Stimulated activated CD4-positive, alpha-beta T cell treated with anti-CD3 and anti-CD28 coated beads, Interleukin-4, amount 100 ng/mL, for 4 hours (primary cell): ENCODE results near the gene RABL6.
"Not testable (repeated sequence)": the region's sequence is repeated elsewhere in the genome, so short reads cannot be mapped to it uniquely, and the experiment has no call there.

Source experiments
- DNase-seq, 2 experiments: peaks; one replicate each; pipeline ENCODE4 v3.0.0-alpha.2; 2020

RABL6 gene, protein sequence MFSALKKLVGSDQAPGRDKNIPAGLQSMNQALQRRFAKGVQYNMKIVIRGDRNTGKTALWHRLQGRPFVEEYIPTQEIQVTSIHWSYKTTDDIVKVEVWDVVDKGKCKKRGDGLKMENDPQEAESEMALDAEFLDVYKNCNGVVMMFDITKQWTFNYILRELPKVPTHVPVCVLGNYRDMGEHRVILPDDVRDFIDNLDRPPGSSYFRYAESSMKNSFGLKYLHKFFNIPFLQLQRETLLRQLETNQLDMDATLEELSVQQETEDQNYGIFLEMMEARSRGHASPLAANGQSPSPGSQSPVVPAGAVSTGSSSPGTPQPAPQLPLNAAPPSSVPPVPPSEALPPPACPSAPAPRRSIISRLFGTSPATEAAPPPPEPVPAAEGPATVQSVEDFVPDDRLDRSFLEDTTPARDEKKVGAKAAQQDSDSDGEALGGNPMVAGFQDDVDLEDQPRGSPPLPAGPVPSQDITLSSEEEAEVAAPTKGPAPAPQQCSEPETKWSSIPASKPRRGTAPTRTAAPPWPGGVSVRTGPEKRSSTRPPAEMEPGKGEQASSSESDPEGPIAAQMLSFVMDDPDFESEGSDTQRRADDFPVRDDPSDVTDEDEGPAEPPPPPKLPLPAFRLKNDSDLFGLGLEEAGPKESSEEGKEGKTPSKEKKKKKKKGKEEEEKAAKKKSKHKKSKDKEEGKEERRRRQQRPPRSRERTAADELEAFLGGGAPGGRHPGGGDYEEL

DNA sequence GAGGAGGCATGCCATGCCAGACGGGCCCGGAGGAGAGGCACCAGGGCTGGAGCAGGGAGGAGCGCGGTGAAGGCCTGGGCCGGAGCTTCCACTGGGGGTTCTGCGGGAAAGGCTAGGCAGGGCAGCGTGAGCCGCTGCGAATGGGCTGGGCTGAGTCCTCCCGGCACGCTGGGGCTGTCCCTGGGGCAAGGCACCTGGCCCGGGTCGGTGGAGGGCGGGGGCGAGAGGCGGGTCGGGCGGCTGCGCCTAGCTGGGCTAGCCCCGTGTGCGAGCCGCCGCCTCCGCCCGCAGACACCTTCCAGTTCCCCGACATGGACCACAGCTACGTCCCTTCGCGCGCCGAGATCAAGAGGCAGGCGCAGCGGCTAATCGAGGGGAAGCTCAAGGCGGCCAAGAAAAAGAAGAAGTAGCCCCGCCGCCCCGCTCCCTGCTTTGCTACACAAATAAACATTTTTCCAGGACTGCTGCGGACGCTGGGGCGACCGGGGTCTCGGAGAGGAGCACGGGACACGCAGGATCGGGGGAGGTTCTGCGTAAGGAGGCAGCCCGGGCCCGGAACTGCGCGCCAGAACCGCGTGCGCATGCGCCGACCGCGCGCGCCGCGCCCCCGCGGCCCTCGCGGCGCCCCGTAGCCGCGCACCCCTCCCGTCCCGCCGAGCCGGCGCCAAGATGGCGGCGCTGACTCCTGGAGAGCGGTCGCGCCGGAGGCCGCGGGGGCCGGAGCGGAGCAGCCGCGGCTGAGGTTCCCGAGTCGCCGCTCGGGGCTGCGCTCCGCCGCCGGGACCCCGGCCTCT is at the start of gene RABL6:
TSS of gene RABL6 (plus strand) at position 668 of the 794 bp plus-strand sequence. CDS start 249 bp downstream, outside the sequence.
- peak; percentile 78 to 80 for DNase-seq

DNA sequence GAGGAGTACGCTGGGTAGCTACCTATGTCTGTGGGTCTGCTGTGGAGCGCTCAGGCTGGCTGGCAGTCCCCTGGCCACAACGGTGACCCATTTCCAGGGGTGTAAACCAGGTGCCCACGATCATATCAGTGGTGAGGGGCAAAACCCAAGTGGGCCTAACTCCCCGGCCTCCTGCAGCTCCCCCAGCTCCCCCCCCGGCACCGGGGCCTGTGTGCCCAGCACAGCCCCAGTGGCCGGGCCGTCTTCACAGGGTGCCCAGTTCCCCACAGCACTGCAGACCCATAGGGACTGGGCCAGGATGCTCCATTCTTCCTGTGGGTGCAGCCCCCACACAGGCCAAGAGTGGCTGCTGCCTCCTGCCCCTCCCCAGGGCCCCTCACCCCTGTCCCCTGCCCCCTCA is 48.7 kb upstream of the RABL6 start:
- no peak for DNase-seq

DNA sequence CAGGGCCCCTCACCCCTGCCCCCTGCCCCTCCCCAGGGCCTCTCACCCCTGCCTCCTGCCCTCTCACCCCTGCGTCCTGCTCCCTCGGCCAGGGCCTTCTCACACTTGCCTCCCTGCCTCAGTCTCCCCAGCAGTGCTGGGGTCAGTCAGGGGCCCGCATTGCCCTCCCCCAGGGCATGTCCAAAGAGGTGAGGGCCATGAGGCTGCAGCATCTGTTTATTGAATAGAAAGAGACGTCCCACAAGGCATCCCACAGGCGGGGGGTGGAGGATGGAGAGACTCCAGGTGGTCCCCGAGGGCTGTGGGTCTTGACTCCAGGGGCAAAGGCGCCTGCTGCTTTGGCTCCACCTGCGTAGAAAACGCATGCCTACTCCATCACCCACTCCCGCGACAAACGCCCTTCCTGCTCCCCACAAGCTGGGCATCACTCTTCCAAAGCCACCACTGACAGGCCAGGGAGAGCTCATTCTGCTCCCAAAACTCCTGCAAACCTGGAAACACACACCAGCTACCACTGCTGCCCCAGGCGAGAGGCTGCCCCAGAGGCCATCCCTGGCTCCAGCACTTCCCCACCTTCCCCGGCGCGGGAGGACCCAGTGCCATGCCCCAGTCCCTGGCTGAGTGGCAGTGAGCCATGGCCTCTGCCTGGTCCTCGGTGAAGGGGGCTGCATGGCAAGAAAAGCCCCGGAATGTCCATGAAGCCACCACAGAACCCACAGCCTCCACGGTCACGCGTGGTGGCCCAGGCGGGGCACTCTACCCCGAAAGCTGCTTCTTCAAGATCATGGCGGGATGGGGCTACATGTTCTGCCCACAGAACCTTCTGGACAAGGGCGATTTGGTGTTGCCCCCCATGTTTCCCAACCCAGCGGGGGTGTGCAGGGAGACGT is 48.1 kb upstream of the RABL6 start:
- DNase-seq = no peak

DNA sequence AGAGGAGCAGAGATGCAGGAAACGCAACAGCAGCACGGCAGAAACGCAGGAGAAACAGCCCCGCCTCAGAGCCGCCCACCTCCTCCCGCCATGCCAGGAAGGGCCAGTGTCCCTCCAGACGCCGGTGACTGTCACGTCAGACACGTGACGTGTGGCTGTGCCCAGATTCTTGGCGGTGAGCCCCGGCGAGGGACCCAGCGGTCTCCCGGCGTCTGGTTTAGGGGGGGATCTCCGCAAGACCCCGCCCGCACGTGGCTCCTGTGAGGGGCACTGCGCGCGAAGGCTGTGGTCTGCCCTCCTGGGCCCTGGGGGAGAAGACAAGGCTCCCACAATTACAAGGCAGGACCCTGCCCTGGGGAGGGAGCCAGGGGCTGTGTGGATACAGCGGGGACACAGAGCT is 47.3 kb upstream of the RABL6 start:
- no peak for DNase-seq

DNA sequence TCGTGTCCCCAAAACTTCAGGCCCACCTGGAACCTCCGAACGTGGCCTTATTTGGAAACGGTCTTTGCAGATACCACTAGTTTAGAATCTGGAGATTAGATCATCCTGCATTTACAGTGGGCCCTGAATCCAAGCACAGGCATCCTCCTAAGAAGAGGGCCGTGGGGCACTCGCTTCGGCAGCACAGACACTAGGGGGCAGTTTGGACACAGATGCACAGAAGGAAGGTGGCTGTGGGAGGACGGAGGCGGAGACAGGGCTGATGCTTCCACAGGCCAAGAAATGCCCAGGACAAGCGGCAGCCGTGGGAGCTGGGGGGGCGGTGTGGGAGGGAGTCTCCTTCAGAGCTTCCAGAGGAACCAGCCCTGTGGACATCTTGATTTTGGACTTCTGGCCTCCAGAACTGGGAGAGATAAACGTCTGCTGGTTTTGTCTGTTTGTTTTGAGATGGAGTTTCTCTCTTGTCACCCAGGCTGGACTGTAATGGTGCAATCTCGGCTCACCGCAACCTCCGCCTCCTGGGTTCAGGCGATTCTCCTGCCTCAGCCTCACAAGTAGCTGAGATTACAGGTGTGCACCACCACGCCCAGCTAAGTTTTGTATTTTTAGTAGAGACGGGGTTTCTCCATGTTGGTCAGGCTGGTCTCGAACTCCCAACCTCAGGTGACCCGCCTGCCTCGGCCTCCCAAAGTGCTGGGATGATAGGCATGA is 46.8 kb upstream of the RABL6 start:
- peak in 1 of 2 experiments; percentile 23 for DNase-seq

DNA sequence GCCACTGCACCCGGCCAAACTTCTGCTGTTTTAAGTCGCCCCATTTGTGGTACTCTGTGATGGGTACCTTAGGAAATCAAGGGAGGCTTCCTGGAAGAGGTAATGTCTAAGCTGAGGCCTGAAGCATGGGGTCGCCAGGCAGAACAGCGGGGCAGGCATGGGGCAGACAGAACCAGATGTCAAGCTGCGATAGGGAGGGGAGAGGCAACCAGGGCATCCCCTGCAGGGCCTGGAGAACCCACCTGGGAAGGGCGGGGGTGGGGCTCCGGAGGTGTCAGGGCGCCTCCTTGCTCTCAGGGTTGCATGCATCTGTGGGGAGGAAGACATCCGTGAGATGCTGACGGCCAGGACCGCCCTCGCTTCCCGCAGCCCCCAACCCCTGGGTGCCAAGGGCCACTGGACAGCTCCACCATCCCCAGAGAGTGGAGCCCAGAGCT is 46.2 kb upstream of the RABL6 start:
- DNase-seq = no peak

DNA sequence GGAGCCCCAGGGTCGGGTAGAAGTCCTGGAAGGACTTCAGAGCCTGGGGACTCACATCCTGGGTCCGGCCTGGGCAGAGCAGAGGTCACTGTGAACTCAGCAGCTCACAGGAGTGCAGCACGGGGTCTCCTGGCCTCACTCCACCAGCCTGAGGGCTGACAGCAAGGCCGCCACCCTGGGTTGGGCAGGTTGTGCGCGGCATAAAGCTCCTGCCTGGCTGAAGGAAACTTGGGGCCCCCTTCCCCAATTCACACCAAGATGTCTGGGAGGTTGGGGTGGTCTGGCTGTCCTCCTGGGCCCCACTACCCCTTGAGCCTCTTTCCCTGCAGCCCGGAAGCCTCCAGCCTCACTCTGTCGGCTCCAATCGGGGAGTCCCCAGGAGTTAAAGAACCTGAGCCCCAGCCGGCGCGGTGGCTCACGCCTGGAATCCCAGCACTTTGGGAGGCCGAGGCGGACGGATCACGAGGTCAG is 45.5 kb upstream of the RABL6 start:
- DNase-seq = no peak

DNA sequence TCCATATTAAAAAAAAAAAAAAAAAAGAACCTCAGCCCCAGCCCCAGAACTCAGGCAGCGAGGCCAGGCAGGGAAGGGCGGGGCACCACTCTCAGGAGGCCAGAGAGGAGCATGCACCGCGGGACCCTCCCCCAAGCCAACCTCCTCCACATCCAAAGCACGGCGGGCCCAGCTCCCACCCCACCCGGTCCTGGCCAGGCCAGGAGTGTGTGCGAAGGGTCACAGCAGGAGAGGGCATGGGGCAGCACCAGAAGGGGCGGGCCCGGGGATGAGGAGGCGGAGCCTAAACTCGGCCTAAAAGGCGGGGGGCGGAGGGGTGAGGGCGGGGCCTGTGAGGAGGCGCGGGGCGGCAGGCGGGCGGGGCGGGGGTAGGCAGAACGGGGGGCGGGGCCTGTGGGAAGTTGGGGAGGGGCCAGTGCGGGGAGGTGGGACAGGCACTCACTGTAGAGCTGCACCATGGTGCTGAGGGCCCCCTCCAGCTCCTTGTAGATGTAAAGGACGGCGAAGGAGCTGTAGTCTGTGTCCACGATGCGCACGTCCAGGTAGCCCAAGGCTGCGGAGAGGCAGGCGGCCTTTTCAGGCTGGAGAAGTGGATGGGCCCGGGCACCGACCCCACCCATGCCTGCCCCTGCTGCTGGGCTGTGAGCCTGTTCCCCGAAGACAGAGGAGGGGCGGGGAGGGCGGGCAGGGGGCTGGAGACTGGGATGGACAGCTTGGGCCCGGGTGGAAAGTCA is 44.7 kb upstream of the RABL6 start:
- peak; percentile 26 to 53 for DNase-seq

DNA sequence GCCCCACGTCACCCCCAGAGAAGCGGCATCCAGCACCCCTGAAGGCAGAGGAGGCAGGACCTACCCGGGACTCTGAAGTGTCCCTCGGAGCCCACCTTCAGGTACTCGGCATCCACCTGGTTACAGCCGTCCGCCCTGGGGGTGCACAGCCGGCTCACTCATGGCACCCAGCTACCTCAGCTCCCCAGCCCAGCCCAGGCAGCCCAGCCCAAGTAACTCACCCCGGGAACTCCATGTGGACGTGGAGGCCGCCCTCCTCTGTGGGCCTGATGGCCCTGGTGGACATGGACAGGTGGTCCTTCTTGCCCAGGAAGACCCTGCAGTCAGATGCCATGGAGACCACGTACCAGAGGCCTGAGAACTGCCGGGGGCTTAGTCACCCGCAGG is 44.1 kb upstream of the RABL6 start:
- no peak for DNase-seq

DNA sequence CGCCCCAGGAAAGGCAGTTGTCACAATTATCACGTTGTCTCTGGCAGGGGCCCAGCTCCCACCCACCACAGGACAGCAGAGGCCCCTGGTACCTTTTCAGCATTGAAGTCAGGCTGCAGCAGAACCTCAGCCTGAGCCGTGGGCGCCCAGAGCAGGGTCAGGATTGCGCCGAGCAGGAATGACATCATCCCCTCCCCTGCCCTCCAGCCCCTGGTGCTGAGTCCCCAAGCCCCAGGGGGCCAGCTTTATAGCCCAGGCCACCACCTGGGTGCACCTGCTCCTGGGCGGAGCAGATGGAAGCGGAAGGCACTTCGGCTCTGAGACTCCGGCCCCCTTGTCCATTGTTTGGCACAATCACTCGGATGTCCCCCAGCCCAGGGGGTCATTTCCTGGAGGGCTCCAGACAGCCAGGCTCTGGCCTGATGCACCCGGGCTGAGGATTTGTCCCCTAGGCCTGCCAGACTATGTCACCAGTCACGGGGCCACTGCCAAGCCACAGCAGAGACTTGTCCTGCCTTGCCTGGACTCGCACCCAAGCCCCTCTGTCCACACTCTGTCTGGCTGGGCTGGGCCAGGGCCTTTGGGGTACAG is 43.4 kb upstream of the RABL6 start, which contains the start of gene LCN15:
TSS of gene LCN15 (minus strand) at position 218 of the 591 bp plus-strand sequence. CDS start at position 188, 30 bp downstream.
- DNase-seq = no peak

DNA sequence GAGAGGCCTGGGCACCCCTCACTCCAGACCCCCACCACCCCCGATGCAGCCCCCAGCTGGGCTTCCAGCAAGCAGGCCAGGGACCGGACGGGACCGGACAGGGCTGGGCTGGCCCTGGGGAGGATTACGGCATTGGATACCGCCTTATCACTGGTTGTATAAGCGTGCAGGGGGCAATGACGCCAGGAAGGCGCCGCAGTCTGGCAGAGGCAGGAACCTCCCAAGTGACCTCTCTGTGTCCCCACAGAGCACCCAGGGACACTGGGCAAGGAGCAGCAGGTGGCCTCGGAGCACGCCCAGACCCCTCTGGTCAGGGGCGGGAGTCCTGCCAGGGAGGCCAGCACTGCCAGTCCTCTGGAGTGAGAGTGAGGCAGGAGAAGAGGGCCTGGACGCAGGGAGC is 42.7 kb upstream of the RABL6 start:
- no peak for DNase-seq

DNA sequence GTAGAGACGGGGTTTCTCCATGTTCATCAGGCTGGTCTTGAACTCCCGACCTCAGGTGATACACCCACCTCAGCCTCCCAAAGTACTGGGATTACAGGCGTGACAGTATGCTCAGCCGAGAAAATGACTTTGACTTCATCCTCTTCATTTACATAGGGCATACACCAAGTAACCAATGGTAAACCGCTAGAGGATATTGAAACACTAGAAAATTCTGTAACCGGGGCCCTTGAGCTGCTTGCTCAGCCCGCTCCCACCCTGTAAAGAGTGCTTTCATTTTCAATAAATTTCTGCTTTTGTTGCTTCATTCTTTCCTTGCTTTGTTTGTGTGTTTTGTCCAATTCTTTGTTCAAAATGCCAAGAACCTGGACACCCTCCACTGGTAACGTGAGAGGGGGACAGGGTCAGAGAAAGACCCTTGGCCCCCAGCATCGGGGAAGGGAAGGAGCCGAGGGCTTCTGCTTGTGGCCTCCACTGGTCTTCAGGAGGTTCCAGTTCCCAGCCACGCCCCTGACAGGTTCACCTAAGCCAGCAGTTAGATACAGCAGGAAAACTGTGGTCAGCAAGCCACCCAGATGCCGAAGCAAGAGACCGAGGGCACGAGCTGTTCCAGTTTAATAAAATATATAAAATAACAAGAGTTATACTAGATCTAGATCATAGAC is 41.9 kb upstream of the RABL6 start:
- DNase-seq = not testable (repeated sequence)

DNA sequence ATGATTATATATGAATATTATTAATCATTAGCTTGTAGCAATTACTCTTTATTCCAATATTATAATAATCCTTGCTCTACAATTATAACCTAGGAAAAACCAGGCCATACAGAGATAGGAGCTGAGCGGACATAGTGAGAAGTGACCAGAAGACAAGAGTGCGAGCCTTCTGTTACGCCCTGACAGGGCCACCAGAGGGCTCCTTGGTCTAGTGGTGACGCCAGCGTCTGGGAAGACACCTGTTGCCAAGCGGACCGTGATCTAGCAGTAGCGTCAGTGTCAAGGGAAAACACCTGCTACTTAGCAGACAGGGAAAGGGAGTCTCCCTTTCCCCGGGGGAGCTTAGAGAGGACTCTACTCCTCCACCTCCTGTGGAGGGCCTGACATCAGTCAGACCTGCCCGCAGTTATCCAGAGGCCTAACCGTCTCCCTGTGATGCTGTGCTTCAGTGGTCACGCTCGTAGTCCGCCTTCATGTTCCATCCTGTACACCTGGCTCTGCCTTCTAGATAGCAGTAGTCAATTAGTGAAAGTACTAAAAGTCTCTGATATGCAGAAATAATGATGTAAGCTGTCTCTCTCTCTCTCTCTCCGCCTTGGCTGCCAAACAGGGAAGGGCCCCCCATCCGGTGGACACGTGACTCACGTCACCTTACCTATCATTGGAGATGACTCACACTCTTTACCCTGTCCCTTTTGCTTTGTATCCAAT is 41.2 kb upstream of the RABL6 start:
- DNase-seq = peak; percentile 38 to 42

DNA sequence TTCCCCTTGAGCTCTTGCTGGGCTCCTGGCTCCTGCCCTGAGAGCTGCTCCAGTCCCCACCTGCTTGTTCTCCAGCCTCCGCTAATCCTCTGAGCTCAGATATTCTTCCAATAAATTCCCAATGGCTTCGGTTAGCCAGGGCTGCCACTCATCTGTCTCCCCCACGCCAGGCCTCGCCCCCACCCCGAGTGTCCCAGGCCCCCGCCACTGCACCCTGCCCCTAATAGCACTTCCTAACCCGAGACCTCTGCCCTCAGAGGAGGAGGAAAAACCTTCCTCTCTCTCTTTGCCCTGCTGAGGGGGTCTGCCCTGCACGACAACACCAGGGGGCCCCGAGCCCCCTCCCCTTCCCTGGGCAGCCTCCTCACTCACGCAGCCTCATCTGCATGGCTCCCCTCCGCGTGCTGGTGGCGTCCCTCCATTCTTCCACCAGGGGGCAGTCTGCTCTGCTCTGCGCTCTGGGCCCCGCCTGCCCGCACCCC is 38.0 kb upstream of the RABL6 start:
- DNase-seq = peak; percentile 25 to 54

DNA sequence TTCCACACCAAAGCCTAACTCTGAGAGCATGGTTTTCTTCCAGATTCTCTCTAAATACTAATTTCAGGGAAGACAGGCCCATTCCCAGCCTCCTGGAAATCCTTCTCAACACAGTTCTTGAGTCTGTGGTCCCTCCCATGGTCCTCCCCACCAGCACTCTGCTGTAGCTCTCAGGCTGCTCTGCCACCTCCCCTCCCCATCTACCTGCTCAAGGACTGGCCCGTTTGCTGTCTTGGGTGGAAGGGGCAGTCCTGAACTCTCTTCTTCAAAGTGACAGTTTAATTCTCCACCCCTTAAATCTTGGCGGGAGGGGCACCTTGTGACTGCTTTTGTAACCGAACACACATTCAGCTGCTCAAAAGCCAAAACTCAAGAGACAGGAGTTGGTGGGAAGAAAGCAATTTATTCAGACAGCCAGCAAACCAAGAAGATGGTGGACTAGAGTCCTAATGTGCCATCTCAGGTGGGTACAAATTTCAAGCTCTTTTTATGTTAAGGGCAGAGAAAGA is 35.8 kb upstream of the RABL6 start:
- no peak for DNase-seq

DNA sequence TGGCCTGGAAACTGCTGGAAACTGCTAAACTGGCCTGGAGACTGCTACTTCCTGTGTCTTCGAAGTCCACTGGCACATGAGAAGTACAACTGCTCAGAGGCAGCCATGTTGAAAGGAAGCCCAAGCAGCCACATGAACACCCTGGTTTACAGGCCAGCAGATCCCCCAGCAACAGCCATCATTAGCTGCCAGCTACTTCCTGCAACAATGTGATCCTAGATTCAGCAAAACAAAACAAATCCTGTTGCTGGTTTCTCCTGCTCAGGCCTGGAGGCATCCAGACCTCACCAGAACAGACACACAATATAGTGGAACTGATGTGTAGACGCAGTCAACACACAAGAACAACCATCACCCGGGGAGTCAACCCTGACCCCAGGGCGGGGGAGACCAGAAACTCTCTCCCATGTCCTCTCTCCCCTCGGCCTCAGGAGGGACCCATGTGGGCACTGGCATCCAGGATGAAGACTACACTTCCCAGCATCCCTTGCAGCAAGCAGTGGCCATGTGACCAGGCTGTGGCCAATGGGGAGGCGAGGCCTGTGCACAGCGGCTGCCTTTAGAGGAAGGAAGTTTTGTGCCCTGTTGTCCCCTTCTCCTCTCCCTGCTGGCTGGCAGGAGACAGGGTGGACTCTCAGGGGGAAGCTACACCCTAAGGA is 34.2 kb upstream of the RABL6 start:
- DNase-seq = no peak

DNA sequence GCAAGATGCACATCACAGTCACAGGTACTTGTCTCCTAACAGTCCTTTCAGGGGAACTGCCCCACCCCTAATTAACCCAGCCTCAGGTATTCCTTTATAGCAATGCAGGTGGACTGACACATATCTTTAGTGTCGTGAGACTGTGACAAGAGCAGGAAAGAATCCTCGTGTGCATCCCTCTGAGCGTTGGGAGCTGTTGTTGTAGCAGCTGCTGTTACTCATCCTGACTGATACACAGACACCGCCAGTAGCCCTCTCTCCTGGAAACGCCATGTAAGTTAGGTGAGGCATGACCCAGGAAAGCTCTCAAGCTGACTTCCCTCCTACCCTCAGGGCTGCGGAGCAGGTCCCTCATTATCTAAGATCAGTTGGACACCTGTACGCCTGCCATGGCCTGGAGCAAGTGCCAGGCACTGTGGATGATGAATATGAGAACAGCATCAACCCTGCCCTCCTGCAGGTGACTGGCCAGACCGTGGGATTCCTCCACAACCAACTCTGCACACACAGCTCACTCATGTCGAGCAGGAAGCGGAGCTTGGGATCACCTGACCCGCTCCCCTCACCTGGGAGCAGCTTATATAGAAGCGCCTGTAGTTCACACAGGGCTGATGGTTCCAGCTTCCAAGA is 33.2 kb upstream of the RABL6 start:
- DNase-seq = no peak
